GM19193 (cell line): ENCODE results near the gene CD101.

Source experiments
- POLR2A ChIP-seq: IDR thresholded peaks from 4 replicates; pipeline ENCODE4 v1.6.1; 2011; ENCODE audit not compliant: insufficient read depth, insufficient read length; ENCODE audit errors: extremely low read depth

CD101 gene

GRCh38 chr1:117029685-117030084 lies 28.1 kb downstream of the CD101 start:
- no peak for TF ChIP-seq POLR2A

DNA sequence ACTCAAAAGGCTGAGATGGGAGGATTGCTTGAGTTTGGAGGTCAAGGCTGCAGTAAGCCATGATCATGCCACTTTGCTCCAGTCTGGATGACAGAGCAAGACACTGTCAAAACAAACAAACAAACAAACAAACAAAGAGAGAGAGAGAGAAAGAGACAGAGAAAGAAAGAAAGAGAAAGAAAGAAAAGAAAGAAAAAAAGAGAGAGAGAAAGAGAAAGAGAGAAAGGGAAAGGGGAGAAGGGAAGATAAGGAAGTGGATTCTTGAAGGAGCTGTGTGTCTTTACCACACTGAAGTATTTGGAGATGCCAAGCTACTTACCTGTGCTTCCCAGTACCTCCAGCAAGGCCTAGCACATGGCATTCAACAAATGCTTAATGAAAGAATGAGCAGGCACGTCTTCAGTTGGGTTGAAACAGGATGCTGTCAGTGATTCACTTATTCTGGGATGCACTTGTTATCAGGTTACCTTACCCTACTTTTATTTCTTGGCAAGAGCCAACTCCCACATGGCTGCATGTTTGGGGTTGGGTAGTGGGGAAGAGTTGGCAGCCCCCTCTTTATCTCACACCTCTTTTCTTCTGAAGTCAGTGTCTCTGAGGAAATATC lies 28.8 kb downstream of the CD101 start:
- no peak for TF ChIP-seq POLR2A

- TF ChIP-seq POLR2A, result no peak
These were observed 30.7 kb downstream of the CD101 start for GRCh38 chr1:117032266-117032665.

DNA sequence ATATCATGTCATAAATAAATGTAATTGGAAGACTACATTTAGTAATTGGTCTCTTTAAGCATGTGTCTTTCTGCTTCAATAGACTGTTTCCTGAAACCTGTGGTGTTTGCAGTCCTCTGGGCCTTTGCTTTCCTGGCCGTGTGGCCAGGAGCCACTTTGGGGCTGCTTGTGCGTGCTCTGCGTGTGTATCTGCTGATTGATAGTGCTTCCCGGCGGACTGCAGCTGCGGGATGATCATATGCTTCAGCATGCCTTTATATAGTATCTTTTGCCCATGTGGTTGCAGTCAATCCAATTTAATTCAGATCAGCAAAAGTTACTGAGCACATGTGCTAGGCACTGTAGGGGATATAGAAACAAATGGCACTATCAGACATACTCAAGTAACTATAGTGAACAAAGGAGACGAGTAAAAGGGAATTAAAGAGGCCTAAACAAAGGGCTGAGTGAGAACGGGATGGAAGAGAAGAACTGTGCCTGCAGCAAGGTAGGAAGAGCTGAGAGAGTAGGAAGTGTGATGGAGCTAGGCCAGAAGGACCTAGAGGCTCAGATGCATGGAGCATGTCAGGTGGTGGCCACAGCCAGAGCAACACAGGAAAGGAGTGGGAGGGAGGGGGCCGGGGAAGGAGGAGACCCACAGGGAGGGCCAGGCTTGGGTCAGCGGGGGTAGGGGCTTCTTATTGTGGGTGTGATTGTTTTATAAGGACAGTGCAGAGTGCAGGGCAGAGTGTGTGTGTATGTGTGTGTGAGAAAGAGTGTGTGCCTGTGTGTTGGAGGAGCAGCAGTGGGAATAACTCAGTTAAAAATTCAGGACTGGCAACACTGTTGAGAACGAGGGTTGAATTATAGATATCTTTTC lies 31.4 kb downstream of the CD101 start:
- TF ChIP-seq POLR2A, result no peak

DNA sequence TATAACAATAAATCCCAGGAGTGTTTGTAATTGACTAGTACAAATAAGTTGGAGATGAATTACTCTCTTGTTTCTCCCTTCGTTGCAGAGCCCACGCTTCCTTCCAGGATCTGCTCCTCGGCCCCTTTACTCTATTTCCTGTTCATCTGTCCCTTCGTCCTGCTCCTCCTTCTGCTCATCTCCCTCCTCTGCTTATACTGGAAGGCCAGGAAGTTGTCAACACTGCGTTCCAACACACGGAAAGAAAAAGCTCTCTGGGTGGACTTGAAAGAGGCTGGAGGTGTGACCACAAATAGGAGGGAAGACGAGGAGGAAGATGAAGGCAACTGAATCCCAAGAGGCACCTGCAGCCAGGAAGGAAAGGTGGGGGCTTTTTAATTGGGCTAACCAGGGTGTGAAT lies 32.2 kb downstream of the CD101 start:
- no peak for TF ChIP-seq POLR2A

- TF ChIP-seq POLR2A, result no peak
These were observed 33.3 kb downstream of the CD101 start for GRCh38 chr1:117034791-117035290.

DNA sequence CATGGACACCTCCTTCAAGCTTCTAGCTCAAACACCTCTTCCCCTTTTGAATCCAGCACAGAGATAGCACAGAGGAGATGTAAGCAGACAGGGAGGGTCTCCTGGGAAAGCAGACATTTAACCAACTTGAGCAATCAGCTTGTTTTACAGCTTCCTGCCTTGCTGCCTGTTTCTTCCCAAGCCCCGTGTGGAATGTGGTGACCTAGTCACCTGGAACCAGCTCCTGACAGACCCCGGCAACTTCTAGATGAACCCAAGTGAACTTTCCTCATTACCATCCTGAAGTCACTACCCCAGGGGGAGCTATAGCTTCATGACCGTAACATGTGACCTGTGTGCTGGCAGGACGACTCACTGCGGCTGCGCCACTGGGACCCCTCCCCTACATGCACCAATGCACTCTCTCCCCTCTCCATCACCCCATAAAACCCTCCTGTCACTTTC lies 34.5 kb downstream of the CD101 start:
- no peak for TF ChIP-seq POLR2A

DNA sequence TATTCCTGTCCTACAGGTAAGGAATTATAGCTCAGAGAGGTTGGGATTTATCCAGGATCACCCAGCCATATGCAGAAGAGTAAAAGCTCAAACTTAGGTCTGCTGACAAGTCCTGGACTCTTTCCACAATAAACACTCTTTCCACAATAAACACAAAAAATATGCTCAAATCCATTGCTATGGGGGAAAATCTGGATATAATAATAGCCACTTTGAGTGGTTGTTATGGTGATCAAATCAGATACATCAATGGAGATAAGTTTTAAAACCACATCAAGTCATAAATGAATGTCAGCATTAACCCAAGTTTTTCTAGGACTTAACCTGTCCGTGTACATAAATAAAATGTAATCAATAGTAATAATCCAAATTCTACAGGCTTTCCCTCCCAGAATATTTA lies 36.2 kb downstream of the CD101 start:
- no peak for TF ChIP-seq POLR2A

DNA sequence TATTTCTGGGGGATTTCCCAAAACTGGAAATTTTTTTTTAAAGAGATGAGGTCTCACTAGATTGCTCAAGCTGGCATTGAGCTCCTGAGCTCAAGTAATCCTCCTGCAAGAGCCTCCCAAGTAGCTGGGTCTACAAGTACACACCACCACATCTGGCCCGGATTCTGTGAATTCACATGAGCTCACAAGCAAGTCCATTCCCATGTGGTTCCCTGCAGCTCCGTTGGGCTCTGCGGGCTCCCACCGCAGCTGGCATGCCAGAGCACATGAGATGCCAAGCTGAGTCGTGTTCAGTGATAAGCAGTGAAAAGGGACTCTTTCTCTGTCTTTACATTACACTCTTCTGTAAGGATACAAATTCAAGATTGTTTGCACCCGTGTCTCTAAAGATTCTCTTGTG lies 36.7 kb downstream of the CD101 start:
- TF ChIP-seq POLR2A, result no peak

DNA sequence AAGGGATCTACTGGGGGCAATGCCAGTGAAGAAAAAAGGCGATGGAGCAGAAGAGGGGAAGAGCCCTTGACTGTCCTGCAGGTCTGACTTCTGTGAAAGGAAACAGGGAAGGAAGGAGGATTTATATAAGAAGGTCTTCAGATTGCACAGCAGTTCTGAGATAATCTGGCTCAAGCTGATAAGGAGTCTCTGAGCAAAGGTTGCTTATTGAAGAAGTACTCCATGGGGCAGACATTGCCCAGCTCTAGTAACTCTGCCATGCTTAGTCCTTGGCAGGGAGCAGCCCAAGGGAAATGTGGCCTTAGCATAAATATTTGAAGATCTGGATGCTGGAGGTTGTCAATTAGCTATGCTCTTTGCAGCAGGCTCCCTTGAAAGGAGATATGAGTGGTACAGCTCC lies 42.7 kb downstream of the CD101 start:
- TF ChIP-seq POLR2A, result no peak

DNA sequence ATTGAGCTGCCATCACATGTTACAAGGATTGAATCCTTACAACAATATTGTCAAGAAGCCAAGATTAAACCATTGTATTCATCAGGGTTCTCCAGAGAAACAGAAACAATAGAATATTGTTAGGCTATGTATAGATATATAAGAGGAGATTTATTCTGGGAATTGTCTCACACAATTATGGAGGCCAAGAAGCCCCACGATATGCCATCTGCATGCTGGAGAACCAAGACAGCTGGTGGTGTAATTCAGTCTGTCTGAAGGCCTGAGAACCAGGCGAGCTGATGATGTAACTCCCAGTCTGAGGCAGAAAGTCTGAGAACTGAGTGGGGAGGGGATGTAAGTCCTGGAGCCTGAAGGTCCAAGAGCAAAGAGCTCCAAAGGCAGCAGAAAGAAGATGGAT lies 44.1 kb downstream of the CD101 start:
- no peak for TF ChIP-seq POLR2A

GRCh38 chr1:117046781-117047180 lies 45.2 kb downstream of the CD101 start:
- no peak for TF ChIP-seq POLR2A

DNA sequence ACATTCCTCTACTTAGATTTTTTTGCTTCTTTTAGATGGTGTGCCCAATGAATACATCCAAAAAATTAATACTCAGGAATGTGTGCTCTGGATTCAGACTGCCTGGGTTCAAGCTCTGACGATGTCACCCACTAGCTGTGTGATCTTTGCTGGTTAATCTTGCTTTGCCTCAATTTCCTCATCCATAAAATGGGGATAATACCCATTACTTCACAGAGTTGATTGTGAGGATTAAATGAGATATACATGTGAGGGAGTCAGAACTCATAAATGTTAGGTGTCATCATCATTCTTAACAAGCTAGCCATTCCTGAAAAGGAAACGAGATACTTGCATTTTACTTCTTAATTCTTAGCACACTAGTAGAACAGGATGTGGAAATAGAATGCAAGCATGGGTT lies 45.7 kb downstream of the CD101 start:
- TF ChIP-seq POLR2A, result no peak

GRCh38 chr1:117049857-117050256 lies 48.3 kb downstream of the CD101 start:
- no peak for TF ChIP-seq POLR2A

GRCh38 chr1:117051224-117052064 lies 49.9 kb downstream of the CD101 start:
- TF ChIP-seq POLR2A, result no peak
